ENCODE data around the gene EPGN.

EPGN gene

GRCh38 chr4:74353858-74354257, 45.6 kb downstream of the EPGN start:
- TF ChIP-seq, protein P1, sequence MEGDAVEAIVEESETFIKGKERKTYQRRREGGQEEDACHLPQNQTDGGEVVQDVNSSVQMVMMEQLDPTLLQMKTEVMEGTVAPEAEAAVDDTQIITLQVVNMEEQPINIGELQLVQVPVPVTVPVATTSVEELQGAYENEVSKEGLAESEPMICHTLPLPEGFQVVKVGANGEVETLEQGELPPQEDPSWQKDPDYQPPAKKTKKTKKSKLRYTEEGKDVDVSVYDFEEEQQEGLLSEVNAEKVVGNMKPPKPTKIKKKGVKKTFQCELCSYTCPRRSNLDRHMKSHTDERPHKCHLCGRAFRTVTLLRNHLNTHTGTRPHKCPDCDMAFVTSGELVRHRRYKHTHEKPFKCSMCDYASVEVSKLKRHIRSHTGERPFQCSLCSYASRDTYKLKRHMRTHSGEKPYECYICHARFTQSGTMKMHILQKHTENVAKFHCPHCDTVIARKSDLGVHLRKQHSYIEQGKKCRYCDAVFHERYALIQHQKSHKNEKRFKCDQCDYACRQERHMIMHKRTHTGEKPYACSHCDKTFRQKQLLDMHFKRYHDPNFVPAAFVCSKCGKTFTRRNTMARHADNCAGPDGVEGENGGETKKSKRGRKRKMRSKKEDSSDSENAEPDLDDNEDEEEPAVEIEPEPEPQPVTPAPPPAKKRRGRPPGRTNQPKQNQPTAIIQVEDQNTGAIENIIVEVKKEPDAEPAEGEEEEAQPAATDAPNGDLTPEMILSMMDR (IDR thresholded peaks at IDR 0.05; ENCODE audit: control extremely low read depth, extremely low read depth, low read depth, missing control alignments), result no peak
- POLR2A ChIA-PET, result no interaction called here
- CTCF ChIA-PET, result no interaction called here
- DNase-seq (ENCODE audit: extremely low spot score), result no peak

DNA sequence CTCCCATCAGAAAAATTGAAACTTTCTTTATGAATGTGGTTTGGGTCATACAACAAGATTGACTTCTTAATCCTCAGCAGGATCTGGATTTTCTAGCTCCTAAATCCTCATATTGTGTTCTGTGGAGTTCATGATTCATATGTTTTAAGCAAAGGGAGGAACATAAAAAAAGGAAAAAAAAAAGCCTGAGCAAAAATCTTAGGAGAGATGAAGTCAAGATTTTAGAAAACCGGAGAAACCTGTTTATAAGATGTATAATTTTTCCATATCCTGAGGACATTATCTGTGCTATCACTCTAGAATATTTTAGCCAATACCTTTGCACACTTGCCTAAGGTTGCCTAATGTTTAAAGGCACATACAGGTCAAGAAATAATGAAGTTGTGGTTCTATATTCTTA, 49.7 kb downstream of the EPGN start:
- ChIA-PET POLR2A (no interaction called here), CTCF (interaction anchor here (1.0 to 1.3 kb wide), 2 partner anchors 11 to 129 kb away, joined by 3 read pairs; no protein-coding TSS in a partner anchor)
- no peak for DNase-seq (ENCODE audit: extremely low spot score)
- TF ChIP-seq, protein P1 (IDR thresholded peaks at IDR 0.05; ENCODE audit: control extremely low read depth, extremely low read depth, low read depth, missing control alignments), result no peak

DNA sequence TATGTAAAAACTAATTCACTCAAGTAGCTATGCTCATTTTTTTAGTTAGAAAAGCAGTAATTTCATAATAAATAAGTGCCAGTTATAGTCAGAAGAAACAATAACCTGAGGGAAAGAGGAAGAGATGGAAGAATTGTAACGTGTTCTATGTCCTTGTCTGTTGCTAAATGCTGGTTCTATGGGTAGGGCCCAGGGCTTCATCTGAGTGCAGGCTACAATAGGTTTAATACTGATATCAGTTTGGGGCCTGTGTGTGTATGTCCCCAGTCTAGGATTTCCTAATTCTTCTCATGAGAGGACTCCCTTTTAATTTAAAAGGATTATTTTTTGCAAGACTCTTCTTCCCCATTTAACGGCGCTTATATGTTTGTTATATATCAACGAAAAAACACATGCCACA, 53.4 kb downstream of the EPGN start:
- DNase-seq (ENCODE audit: extremely low spot score), result no peak

GRCh38 chr4:74362347-74362746, 54.1 kb downstream of the EPGN start:
- CTCF ChIA-PET, result no interaction called here
- TF ChIP-seq, protein P1 (IDR thresholded peaks at IDR 0.05; ENCODE audit: control extremely low read depth, extremely low read depth, low read depth, missing control alignments), result no peak
- DNase-seq (ENCODE audit: extremely low spot score), result no peak
- POLR2A ChIA-PET, result no interaction called here

More for the DNA sequence above, 53.4 kb downstream of the EPGN start:
- CTCF ChIA-PET, result interaction anchor here (1.6 kb wide), 1 partner anchor 42 kb away, joined by 4 read pairs; no protein-coding TSS in a partner anchor
- POLR2A ChIA-PET, result no interaction called here
- TF ChIP-seq, protein P1 (IDR thresholded peaks at IDR 0.05; ENCODE audit: control extremely low read depth, extremely low read depth, low read depth, missing control alignments), result no peak

- ChIA-PET POLR2A (no interaction called here), CTCF (interaction anchor here (1.0 kb wide), 1 partner anchor 14 kb away, joined by 3 read pairs; no protein-coding TSS in a partner anchor)
- TF ChIP-seq, protein P1 (IDR thresholded peaks at IDR 0.05; ENCODE audit: control extremely low read depth, extremely low read depth, low read depth, missing control alignments), result no peak
- no peak for DNase-seq (ENCODE audit: extremely low spot score)
These were observed 56.0 kb downstream of the EPGN start for GRCh38 chr4:74364256-74364651.

GRCh38 chr4:74364652-74365491, 56.6 kb downstream of the EPGN start, which contains the start of gene EREG:
Gene EREG (plus strand): TSS chr4:74365145. CDS start chr4:74365309, 164 bp downstream.
- peak; percentile 25 for DNase-seq (ENCODE audit: extremely low spot score)
- TF ChIP-seq, protein P1 (IDR thresholded peaks at IDR 0.05; ENCODE audit: control extremely low read depth, extremely low read depth, low read depth, missing control alignments), result no peak
- ChIA-PET POLR2A (no interaction called here), CTCF (no interaction called here)

All from GM10248 (cell line).